T-helper 1 cell treated with Interleukin-12 subunit alpha and Interleukin-12 subunit beta and Interleukin-4 antibody, amounts not matched to agents 30 μg/mL and 1 μg/mL, for 36 hours (primary cell): ENCODE data around the gene SUPT6H.

Experiments used
- H3K27ac Mint-ChIP-seq: one replicate; pipeline ENCODE4 v1.8.0; 2021; ENCODE audit warnings: mild to moderate bottlenecking, mixed read lengths
- H3K27me3 Mint-ChIP-seq: one replicate; pipeline ENCODE4 v1.8.0; 2021; ENCODE audit warnings: low read depth, mixed read lengths
- H3K36me3 Mint-ChIP-seq: one replicate; pipeline ENCODE4 v1.8.0; 2021; ENCODE audit warnings: low read depth, mixed read lengths
- H3K4me1 Mint-ChIP-seq: one replicate; pipeline ENCODE4 v1.8.0; 2021; ENCODE audit warnings: low read depth, mixed read lengths
- H3K4me3 Mint-ChIP-seq: one replicate; pipeline ENCODE4 v1.8.0; 2021; ENCODE audit warnings: mild to moderate bottlenecking, moderate library complexity, mixed read lengths
- H3K9me3 Mint-ChIP-seq: one replicate; pipeline ENCODE4 v1.8.0; 2021; ENCODE audit warnings: mixed read lengths

Gene SUPT6H

DNA sequence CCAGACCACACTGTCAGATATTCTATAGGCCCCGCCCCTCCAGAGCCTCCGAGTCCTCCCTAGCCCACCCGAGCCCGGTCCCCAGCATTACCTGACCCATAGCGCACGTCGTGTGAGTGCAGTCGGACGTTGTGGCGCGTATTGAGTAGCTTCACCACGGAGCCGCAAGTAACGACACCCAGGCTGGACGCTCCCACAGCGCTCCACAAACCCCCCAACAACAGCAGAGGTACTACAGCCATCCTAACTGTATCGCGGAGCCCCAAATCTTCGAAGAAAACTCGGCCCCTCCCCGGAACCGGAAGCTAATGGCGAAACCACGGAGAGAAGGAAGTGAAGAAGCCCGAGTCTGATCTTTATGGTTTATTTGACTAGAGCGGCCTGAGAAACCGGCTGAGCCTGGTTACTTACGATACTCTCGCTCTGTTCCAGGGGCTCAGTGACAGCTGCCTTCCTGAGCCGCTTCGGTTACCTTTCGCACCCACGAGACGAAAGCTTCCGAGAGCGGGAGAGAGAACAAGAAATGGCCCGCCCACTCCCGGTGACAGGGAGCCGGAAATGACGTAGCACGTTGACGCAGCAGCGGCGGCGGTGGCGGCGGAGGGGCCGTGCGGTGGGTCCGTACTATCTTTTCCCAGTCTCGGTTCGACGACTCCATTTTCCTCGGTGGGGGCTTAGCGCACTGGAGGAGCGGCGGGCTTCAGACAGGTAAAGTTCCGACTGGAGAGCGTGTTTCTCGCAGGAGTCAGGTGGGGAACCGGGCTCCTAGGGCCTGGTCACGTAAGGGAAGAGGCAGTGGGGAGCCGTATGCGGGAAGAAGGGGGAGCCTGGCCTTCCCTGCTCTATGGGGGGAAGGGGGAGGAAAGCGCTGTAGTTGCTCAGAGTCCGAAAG, at the start of gene SUPT6H, which contains the start of gene SDF2:
Gene SUPT6H (plus strand): TSS at position 571 of the 892 bp plus-strand sequence. CDS start 11,197 bp downstream, outside the sequence.
Gene SDF2 (minus strand): TSS at position 272 of the 892 bp plus-strand sequence. CDS start 30 bp downstream, at position 242.
- Mint-ChIP-seq H3K27me3 (no peaks in the 10 kb centered on the region), H3K9me3 (no peaks in the 10 kb centered on the region), H3K27ac (peak within 1 kb of the TSS; percentile 99), H3K36me3 (peaks cover 39% of the 10 kb centered on the region), H3K4me3 (peak within 1 kb of the TSS; percentile 100), H3K4me1 (peaks cover 42% of the 10 kb centered on the region)

DNA sequence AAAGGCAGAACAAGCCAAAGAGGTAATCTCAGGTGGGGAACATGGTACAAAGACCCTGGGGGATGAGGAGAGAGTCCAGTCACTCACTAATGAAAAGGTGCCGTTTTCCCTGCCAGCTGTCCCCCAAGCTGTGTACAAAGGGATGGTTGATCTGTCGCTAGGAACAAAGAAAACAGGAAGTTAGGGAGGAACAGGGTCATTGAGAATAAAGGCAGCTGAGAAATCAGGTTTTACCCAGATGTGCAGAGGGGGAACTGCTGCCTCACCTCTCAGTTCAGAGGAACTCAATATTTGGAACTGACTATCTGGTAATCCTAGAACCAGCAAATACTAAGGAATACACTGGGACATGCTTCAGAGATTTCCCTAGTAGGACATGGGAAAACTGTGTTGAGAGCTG, 49.5 kb upstream of the SUPT6H start:
- Mint-ChIP-seq H3K9me3 (no peaks in the 10 kb centered on the region), H3K4me3 (no peak overlapping the region), H3K27me3 (no peaks in the 10 kb centered on the region), H3K27ac (no peak overlapping the region), H3K4me1 (no peaks in the 10 kb centered on the region), H3K36me3 (peaks cover 37% of the 10 kb centered on the region)

DNA sequence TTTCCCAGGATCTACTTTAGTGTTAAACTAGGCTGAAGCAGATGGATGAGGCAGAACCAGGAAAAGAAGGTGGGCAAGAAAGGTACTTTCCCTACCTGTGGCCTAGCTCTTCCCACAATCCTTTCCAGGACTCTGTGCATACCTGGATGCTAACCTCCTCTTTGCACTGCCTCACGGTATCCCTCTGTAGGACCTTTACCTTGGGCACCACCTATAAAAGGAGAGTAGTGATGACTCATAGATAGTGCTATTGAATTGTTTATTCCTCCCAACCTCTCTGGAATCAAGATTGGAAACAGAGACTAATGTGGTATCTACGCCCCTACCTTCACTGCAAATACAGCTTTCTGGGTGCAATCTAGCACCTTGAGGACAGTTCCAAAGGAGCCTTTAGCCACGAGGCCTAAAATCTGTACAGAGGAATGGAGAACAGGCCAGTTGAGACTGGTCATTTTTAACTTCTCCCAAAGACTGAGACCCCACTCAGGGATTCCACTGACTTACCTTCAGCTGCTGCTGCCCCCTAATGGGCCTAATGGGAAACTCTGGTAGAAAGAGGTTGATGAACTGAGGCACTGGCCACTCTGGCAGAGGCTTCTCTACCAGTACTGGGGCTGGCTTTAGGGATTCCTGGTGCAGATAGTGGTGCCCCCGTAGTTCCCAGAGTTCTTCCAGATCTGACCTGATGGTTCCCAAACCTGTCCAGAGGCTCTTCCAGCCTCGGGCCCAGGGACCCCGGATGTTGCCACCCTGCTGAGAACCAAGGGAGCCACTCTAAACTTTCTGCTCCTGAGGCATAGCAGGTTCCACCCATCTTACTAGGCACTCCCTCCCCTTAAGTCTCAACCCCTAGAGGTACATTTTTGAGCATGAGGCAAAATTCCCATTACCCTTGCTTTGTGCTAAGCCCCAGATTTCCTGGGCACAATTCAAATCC, 48.8 kb upstream of the SUPT6H start:
- H3K4me1 Mint-ChIP-seq = no peaks in the 10 kb centered on the region
- no peaks in the 10 kb centered on the region for H3K27me3 Mint-ChIP-seq
- peaks cover 38% of the 10 kb centered on the region for H3K36me3 Mint-ChIP-seq
- H3K4me3 Mint-ChIP-seq = no peak overlapping the region
- peak overlapping the region; percentile 46 for H3K27ac Mint-ChIP-seq
- H3K9me3 Mint-ChIP-seq = no peaks in the 10 kb centered on the region

- H3K27ac Mint-ChIP-seq = peak within 1 kb of the TSS; percentile 45
- H3K27me3 Mint-ChIP-seq = no peaks in the 10 kb centered on the region
Observed at GRCh38 chr17:28613931-28614381, 48.0 kb upstream of the SUPT6H start, which contains the start of gene RSKR. Gene RSKR (minus strand): TSS chr17:28614185. CDS start chr17:28614161, 24 bp downstream.

GRCh38 chr17:28615260-28615940, 46.6 kb upstream of the SUPT6H start:
- H3K4me1 Mint-ChIP-seq = no peaks in the 10 kb centered on the region
- no peak overlapping the region for H3K4me3 Mint-ChIP-seq
- no peaks in the 10 kb centered on the region for H3K27me3 Mint-ChIP-seq
- no peak overlapping the region for H3K27ac Mint-ChIP-seq
- H3K36me3 Mint-ChIP-seq = peaks cover 51% of the 10 kb centered on the region
- no peaks in the 10 kb centered on the region for H3K9me3 Mint-ChIP-seq

More at GRCh38 chr17:28613931-28614381, 48.0 kb upstream of the SUPT6H start, which contains the start of gene RSKR:
- H3K4me1 Mint-ChIP-seq = no peaks in the 10 kb centered on the region
- no peaks in the 10 kb centered on the region for H3K9me3 Mint-ChIP-seq
- no peak within 1 kb of the TSS for H3K4me3 Mint-ChIP-seq
- H3K36me3 Mint-ChIP-seq = peaks cover 45% of the 10 kb centered on the region

- Mint-ChIP-seq H3K27ac (no peak overlapping the region), H3K36me3 (peaks cover 51% of the 10 kb centered on the region), H3K4me1 (no peaks in the 10 kb centered on the region), H3K9me3 (no peaks in the 10 kb centered on the region), H3K4me3 (no peak overlapping the region), H3K27me3 (no peaks in the 10 kb centered on the region)
Observed at GRCh38 chr17:28616281-28616680, 45.7 kb upstream of the SUPT6H start.

GRCh38 chr17:28618464-28618863, 43.5 kb upstream of the SUPT6H start:
- H3K9me3 Mint-ChIP-seq = no peaks in the 10 kb centered on the region
- no peak overlapping the region for H3K4me3 Mint-ChIP-seq
- no peaks in the 10 kb centered on the region for H3K27me3 Mint-ChIP-seq
- H3K36me3 Mint-ChIP-seq = peaks cover 60% of the 10 kb centered on the region
- H3K4me1 Mint-ChIP-seq = no peaks in the 10 kb centered on the region
- no peak overlapping the region for H3K27ac Mint-ChIP-seq

GRCh38 chr17:28620010-28620409, 42.0 kb upstream of the SUPT6H start:
- no peak overlapping the region for H3K27ac Mint-ChIP-seq
- no peaks in the 10 kb centered on the region for H3K9me3 Mint-ChIP-seq
- H3K36me3 Mint-ChIP-seq = peaks cover 61% of the 10 kb centered on the region
- H3K4me1 Mint-ChIP-seq = no peaks in the 10 kb centered on the region
- H3K4me3 Mint-ChIP-seq = no peak overlapping the region
- H3K27me3 Mint-ChIP-seq = no peaks in the 10 kb centered on the region

- Mint-ChIP-seq H3K4me3 (no peak overlapping the region), H3K27ac (peak overlapping the region; percentile 9), H3K4me1 (peaks cover 2% of the 10 kb centered on the region), H3K9me3 (no peaks in the 10 kb centered on the region), H3K36me3 (peaks cover 55% of the 10 kb centered on the region), H3K27me3 (no peaks in the 10 kb centered on the region)
Observed at GRCh38 chr17:28622186-28622585, 39.8 kb upstream of the SUPT6H start.

DNA sequence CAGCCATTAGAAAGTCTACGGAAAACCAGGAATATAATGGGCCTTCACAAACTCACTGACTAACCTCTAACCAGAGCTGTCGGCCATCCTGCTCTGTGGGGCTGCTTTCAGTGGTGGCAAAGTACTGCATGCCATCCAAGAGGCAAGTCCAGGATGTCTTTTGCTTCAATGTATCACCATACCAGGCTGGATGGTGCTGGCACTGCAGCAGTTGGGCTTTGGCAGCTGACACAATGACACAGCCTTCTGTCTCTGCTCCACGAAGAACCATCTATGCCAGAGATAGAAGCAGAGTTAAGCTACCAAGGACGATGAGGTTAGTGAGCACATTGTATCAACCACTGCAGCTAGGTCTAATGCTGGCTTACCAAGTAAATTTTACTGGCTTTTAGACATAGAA, 38.3 kb upstream of the SUPT6H start:
- no peaks in the 10 kb centered on the region for H3K27me3 Mint-ChIP-seq
- H3K27ac Mint-ChIP-seq = no peak overlapping the region
- H3K4me3 Mint-ChIP-seq = no peak overlapping the region
- peaks cover 5% of the 10 kb centered on the region for H3K4me1 Mint-ChIP-seq
- no peaks in the 10 kb centered on the region for H3K9me3 Mint-ChIP-seq
- peaks cover 52% of the 10 kb centered on the region for H3K36me3 Mint-ChIP-seq

GRCh38 chr17:28624148-28624547, 37.9 kb upstream of the SUPT6H start:
- H3K27me3 Mint-ChIP-seq = no peaks in the 10 kb centered on the region
- peaks cover 5% of the 10 kb centered on the region for H3K4me1 Mint-ChIP-seq
- peak overlapping the region; percentile 11 for H3K27ac Mint-ChIP-seq
- H3K4me3 Mint-ChIP-seq = no peak overlapping the region
- peaks cover 48% of the 10 kb centered on the region for H3K36me3 Mint-ChIP-seq
- H3K9me3 Mint-ChIP-seq = no peaks in the 10 kb centered on the region

GRCh38 chr17:28626818-28627217, 35.2 kb upstream of the SUPT6H start:
- Mint-ChIP-seq H3K4me3 (no peak overlapping the region), H3K27me3 (no peaks in the 10 kb centered on the region), H3K27ac (no peak overlapping the region), H3K9me3 (no peaks in the 10 kb centered on the region), H3K36me3 (peaks cover 42% of the 10 kb centered on the region), H3K4me1 (peaks cover 5% of the 10 kb centered on the region)

GRCh38 chr17:28634206-28634865, 27.7 kb upstream of the SUPT6H start:
- Mint-ChIP-seq H3K4me3 (no peak overlapping the region), H3K36me3 (peaks cover 68% of the 10 kb centered on the region)

More at GRCh38 chr17:28634206-28634865, 27.7 kb upstream of the SUPT6H start:
- H3K27ac Mint-ChIP-seq = no peak overlapping the region
- no peaks in the 10 kb centered on the region for H3K9me3 Mint-ChIP-seq
- H3K27me3 Mint-ChIP-seq = no peaks in the 10 kb centered on the region
- peaks cover 17% of the 10 kb centered on the region for H3K4me1 Mint-ChIP-seq
